HG03575 (cell line): Measurements from ENCODE around the gene MTERF2.
"Not testable (repeated sequence)": the region's sequence is repeated elsewhere in the genome, so short reads cannot be mapped to it uniquely, and the experiment has no call there.

Source experiments
- ATAC-seq: cut with Tn5 transposase; IDR thresholded peaks from one replicate; pipeline ENCODE4 v1.9.1; 2021; ENCODE audit not compliant: unreplicated experiment, insufficient number of reproducible peaks, low FRiP score; ENCODE audit errors: extremely low read depth

MTERF2 gene

GRCh38 chr12:106997916-106998315, 11.0 kb upstream of the MTERF2 start:
- no peak for ATAC-seq

- not testable (repeated sequence) for ATAC-seq
Observed at GRCh38 chr12:106996102-106996501, 9.2 kb upstream of the MTERF2 start.

- no peak for ATAC-seq
Observed at GRCh38 chr12:106994579-106995220, 7.8 kb upstream of the MTERF2 start.

- no peak for ATAC-seq
Observed at GRCh38 chr12:106987846-106988245, 900 bp upstream of the MTERF2 start.

GRCh38 chr12:106986135-106986534, 811 bp downstream of the MTERF2 start:
- no peak for ATAC-seq

GRCh38 chr12:106985479-106985878, 1.5 kb downstream of the MTERF2 start:
- no peak for ATAC-seq

- ATAC-seq, result no peak
Observed at GRCh38 chr12:106984588-106985137, 2.3 kb downstream of the MTERF2 start.

GRCh38 chr12:106982229-106982628, 4.7 kb downstream of the MTERF2 start:
- no peak for ATAC-seq

- no peak for ATAC-seq
Observed at GRCh38 chr12:106981788-106982187, 5.2 kb downstream of the MTERF2 start.

GRCh38 chr12:106980944-106981343, 6.0 kb downstream of the MTERF2 start:
- no peak for ATAC-seq

GRCh38 chr12:106978035-106978800, 8.7 kb downstream of the MTERF2 start:
- no peak for ATAC-seq

- ATAC-seq, result no peak
Observed at GRCh38 chr12:106976668-106977067, 10.3 kb downstream of the MTERF2 start.

GRCh38 chr12:106975993-106976658, 10.8 kb downstream of the MTERF2 start:
- no peak for ATAC-seq

GRCh38 chr12:106975098-106975497, 11.8 kb downstream of the MTERF2 start:
- ATAC-seq, result no peak

- no peak for ATAC-seq
Observed at GRCh38 chr12:106974511-106974910, 12.4 kb downstream of the MTERF2 start.

- no peak for ATAC-seq
Observed at GRCh38 chr12:106973545-106973944, 13.4 kb downstream of the MTERF2 start.

- no peak for ATAC-seq
Observed at GRCh38 chr12:106971065-106971464, 15.9 kb downstream of the MTERF2 start.

- ATAC-seq, result no peak
Observed at GRCh38 chr12:106964526-106964925, 22.4 kb downstream of the MTERF2 start.

- no peak for ATAC-seq
Observed at GRCh38 chr12:106962286-106962685, 24.7 kb downstream of the MTERF2 start.

GRCh38 chr12:106960443-106960842, 26.5 kb downstream of the MTERF2 start:
- ATAC-seq, result no peak
